ENCODE results near the gene MTFR2. TPM values are rescaled to one million over a fixed set of nuclear protein-coding genes. Genes with fewer than 3 reads are reported as not detected.

MTFR2 gene
- total RNA-seq, 1 donor from 2014 or later, result 1.4 TPM

GRCh38 chr6:136181512-136181833, 68.6 kb downstream of the MTFR2 start:
- H3K4me1 ChIP-seq, result no peaks in the 10 kb centered on the region
- no peak overlapping the region for H3K4me3 ChIP-seq
- no peak for TF ChIP-seq CTCF (IDR thresholded peaks at IDR 0.05)
- intact Hi-C loops (cut with DNase I), result no loop called here
- no peak for ATAC-seq
- H3K36me3 ChIP-seq, result no peaks in the 10 kb centered on the region
- no peak overlapping the region for H3K27ac ChIP-seq
- DNase-seq, result no peak
- H3K9me3 ChIP-seq, result no peaks in the 10 kb centered on the region
- no peaks in the 10 kb centered on the region for H3K27me3 ChIP-seq

Other genes with a start within 250 kb of the MTFR2 start
- gene BCLAF1, start 39.5 kb upstream of the MTFR2 start, total RNA-seq, result 122 TPM